ENCODE measurements around the gene LPIN1. TPM values are rescaled to one million over a fixed set of nuclear protein-coding genes. Genes with fewer than 3 reads are reported as not detected.

LPIN1 gene
- total RNA-seq, 1 experiment from 2014 or later = 139 TPM

GRCh38 chr2:11710632-11711353 lies 35.6 kb upstream of the LPIN1 start:
- H3K27me3 ChIP-seq = no peaks in the 10 kb centered on the region
- peak; percentile 77 for DNase-seq
- peaks cover 12% of the 10 kb centered on the region for H3K9me3 ChIP-seq
- H3K4me3 ChIP-seq = no peak overlapping the region
- no peaks in the 10 kb centered on the region for H3K36me3 ChIP-seq

- DNase-seq = no peak
- H3K9me3 ChIP-seq = peaks cover 7% of the 10 kb centered on the region
- H3K36me3 ChIP-seq = no peaks in the 10 kb centered on the region
Observed at GRCh38 chr2:11711354-11711716, 35.1 kb upstream of the LPIN1 start.

GRCh38 chr2:11711751-11712150 lies 34.7 kb upstream of the LPIN1 start:
- no peak for DNase-seq
- H3K27me3 ChIP-seq = no peaks in the 10 kb centered on the region
- H3K4me3 ChIP-seq = no peak overlapping the region
- H3K36me3 ChIP-seq = no peaks in the 10 kb centered on the region
- peaks cover 2% of the 10 kb centered on the region for H3K9me3 ChIP-seq

More at GRCh38 chr2:11711354-11711716, 35.1 kb upstream of the LPIN1 start:
- no peaks in the 10 kb centered on the region for H3K27me3 ChIP-seq
- H3K4me3 ChIP-seq = no peak overlapping the region

GRCh38 chr2:11712866-11713265 lies 33.6 kb upstream of the LPIN1 start:
- Histone ChIP-seq H3K36me3 (no peaks in the 10 kb centered on the region), H3K9me3 (no peaks in the 10 kb centered on the region), H3K4me3 (no peak overlapping the region), H3K27me3 (no peaks in the 10 kb centered on the region)
- DNase-seq = no peak

GRCh38 chr2:11713815-11714214 lies 32.6 kb upstream of the LPIN1 start:
- no peaks in the 10 kb centered on the region for H3K27me3 ChIP-seq
- no peak for DNase-seq

GRCh38 chr2:11715987-11716652 lies 30.3 kb upstream of the LPIN1 start:
- no peaks in the 10 kb centered on the region for H3K36me3 ChIP-seq
- H3K9me3 ChIP-seq = no peaks in the 10 kb centered on the region
- no peak overlapping the region for H3K4me3 ChIP-seq
- no peak for DNase-seq
- no peaks in the 10 kb centered on the region for H3K27me3 ChIP-seq

More at GRCh38 chr2:11713815-11714214, 32.6 kb upstream of the LPIN1 start:
- no peak overlapping the region for H3K4me3 ChIP-seq
- H3K9me3 ChIP-seq = no peaks in the 10 kb centered on the region
- no peaks in the 10 kb centered on the region for H3K36me3 ChIP-seq

GRCh38 chr2:11716689-11717321 lies 29.6 kb upstream of the LPIN1 start:
- H3K9me3 ChIP-seq = no peaks in the 10 kb centered on the region
- H3K4me3 ChIP-seq = no peak overlapping the region
- H3K36me3 ChIP-seq = no peaks in the 10 kb centered on the region
- H3K27me3 ChIP-seq = no peaks in the 10 kb centered on the region
- no peak for DNase-seq

- H3K9me3 ChIP-seq = no peaks in the 10 kb centered on the region
- no peaks in the 10 kb centered on the region for H3K36me3 ChIP-seq
- no peak for DNase-seq
- H3K27me3 ChIP-seq = no peaks in the 10 kb centered on the region
- H3K4me3 ChIP-seq = no peak overlapping the region
Observed at GRCh38 chr2:11717623-11718022, 28.8 kb upstream of the LPIN1 start.

GRCh38 chr2:11718606-11719005 lies 27.8 kb upstream of the LPIN1 start:
- no peak for DNase-seq
- Histone ChIP-seq H3K36me3 (no peaks in the 10 kb centered on the region), H3K27me3 (no peaks in the 10 kb centered on the region), H3K4me3 (no peak overlapping the region), H3K9me3 (no peaks in the 10 kb centered on the region)

- no peak for DNase-seq
- no peaks in the 10 kb centered on the region for H3K36me3 ChIP-seq
- H3K9me3 ChIP-seq = no peaks in the 10 kb centered on the region
- H3K27me3 ChIP-seq = no peaks in the 10 kb centered on the region
- H3K4me3 ChIP-seq = no peak overlapping the region
Observed at GRCh38 chr2:11719230-11719977, 27.0 kb upstream of the LPIN1 start.

- Histone ChIP-seq H3K27me3 (no peaks in the 10 kb centered on the region), H3K4me3 (no peak overlapping the region), H3K36me3 (no peaks in the 10 kb centered on the region), H3K9me3 (no peaks in the 10 kb centered on the region)
- no peak for DNase-seq
Observed at GRCh38 chr2:11720752-11721151, 25.7 kb upstream of the LPIN1 start.

- Histone ChIP-seq H3K4me3 (no peak overlapping the region), H3K27me3 (no peaks in the 10 kb centered on the region), H3K36me3 (no peaks in the 10 kb centered on the region), H3K9me3 (no peaks in the 10 kb centered on the region)
- DNase-seq = no peak
Observed at GRCh38 chr2:11722292-11723060, 24.0 kb upstream of the LPIN1 start.

- no peaks in the 10 kb centered on the region for H3K27me3 ChIP-seq
- DNase-seq = no peak
- H3K36me3 ChIP-seq = no peaks in the 10 kb centered on the region
Observed at GRCh38 chr2:11723061-11723371, 23.4 kb upstream of the LPIN1 start.

GRCh38 chr2:11724151-11724550 lies 22.3 kb upstream of the LPIN1 start:
- no peak overlapping the region for H3K4me3 ChIP-seq
- H3K36me3 ChIP-seq = no peaks in the 10 kb centered on the region
- H3K27me3 ChIP-seq = no peaks in the 10 kb centered on the region
- no peaks in the 10 kb centered on the region for H3K9me3 ChIP-seq
- no peak for DNase-seq

More at GRCh38 chr2:11723061-11723371, 23.4 kb upstream of the LPIN1 start:
- Histone ChIP-seq H3K4me3 (no peak overlapping the region), H3K9me3 (no peaks in the 10 kb centered on the region)

- no peak overlapping the region for H3K4me3 ChIP-seq
- no peak for DNase-seq
Observed at GRCh38 chr2:11726384-11726783, 20.0 kb upstream of the LPIN1 start.

GRCh38 chr2:11729362-11730212 lies 16.8 kb upstream of the LPIN1 start:
- 0 out of 2 replicates have a peak, but pooled peaks cover 3% of the 10 kb centered on the region for H3K9me3 ChIP-seq
- H3K4me3 ChIP-seq = no peak overlapping the region
- DNase-seq = no peak
- no peaks in the 10 kb centered on the region for H3K27me3 ChIP-seq
- H3K36me3 ChIP-seq = no peaks in the 10 kb centered on the region

More at GRCh38 chr2:11726384-11726783, 20.0 kb upstream of the LPIN1 start:
- Histone ChIP-seq H3K27me3 (no peaks in the 10 kb centered on the region), H3K36me3 (no peaks in the 10 kb centered on the region), H3K9me3 (0 out of 2 replicates have a peak, but pooled peaks cover 2% of the 10 kb centered on the region)

Data from MG63 (cell line).